ENCODE results near the gene HOXB8. TPM values are rescaled to one million over a fixed set of nuclear protein-coding genes. Genes with fewer than 3 reads are reported as not detected.

HOXB8 gene
- total RNA-seq, 4 donors from 2014 or later = 1.4 TPM; not detected in 3

DNA sequence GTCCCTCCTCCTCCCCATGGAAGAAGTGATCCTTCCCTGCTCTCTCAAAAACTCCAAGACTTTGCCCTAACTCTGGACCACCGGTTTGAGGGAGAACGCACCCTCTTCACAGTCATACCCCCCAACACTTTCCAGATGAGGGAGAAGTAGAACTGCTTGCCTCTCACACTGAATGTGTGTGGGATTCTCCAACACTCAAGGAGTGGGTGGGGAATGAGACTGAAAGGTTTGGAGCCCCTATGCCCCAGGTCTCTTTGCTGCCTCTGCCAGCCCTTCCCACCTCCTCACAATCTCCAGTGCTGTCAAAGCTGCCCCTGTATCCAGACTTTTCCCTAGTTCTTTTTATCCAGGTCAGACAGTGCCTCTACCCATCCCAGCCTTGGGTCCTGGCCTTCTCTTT is 48.4 kb downstream of the HOXB8 start:
- Histone ChIP-seq H3K27ac (no peak overlapping the region), H3K27me3 (peaks cover 33% of the 10 kb centered on the region), H3K4me3 (replicated peaks in 1 of 3) (no peak overlapping the region), H3K36me3 (no peaks in the 10 kb centered on the region), H3K9me3 (no peaks in the 10 kb centered on the region), H3K4me1 (peaks cover 4 to 9% of the 10 kb centered on the region in 2 donors)
- TF ChIP-seq POLR2A (IDR thresholded peaks at IDR 0.05) = no peak
- TF ChIP-seq, protein P1, sequence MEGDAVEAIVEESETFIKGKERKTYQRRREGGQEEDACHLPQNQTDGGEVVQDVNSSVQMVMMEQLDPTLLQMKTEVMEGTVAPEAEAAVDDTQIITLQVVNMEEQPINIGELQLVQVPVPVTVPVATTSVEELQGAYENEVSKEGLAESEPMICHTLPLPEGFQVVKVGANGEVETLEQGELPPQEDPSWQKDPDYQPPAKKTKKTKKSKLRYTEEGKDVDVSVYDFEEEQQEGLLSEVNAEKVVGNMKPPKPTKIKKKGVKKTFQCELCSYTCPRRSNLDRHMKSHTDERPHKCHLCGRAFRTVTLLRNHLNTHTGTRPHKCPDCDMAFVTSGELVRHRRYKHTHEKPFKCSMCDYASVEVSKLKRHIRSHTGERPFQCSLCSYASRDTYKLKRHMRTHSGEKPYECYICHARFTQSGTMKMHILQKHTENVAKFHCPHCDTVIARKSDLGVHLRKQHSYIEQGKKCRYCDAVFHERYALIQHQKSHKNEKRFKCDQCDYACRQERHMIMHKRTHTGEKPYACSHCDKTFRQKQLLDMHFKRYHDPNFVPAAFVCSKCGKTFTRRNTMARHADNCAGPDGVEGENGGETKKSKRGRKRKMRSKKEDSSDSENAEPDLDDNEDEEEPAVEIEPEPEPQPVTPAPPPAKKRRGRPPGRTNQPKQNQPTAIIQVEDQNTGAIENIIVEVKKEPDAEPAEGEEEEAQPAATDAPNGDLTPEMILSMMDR (IDR thresholded peaks at IDR 0.05) = no peak
- intact Hi-C loops (cut with DNase I) = no loop called here
- 24 to 31% methylated on average over 2 of the region's 2 CpGs for WGBS, 2 donors
- no peak for DNase-seq

DNA sequence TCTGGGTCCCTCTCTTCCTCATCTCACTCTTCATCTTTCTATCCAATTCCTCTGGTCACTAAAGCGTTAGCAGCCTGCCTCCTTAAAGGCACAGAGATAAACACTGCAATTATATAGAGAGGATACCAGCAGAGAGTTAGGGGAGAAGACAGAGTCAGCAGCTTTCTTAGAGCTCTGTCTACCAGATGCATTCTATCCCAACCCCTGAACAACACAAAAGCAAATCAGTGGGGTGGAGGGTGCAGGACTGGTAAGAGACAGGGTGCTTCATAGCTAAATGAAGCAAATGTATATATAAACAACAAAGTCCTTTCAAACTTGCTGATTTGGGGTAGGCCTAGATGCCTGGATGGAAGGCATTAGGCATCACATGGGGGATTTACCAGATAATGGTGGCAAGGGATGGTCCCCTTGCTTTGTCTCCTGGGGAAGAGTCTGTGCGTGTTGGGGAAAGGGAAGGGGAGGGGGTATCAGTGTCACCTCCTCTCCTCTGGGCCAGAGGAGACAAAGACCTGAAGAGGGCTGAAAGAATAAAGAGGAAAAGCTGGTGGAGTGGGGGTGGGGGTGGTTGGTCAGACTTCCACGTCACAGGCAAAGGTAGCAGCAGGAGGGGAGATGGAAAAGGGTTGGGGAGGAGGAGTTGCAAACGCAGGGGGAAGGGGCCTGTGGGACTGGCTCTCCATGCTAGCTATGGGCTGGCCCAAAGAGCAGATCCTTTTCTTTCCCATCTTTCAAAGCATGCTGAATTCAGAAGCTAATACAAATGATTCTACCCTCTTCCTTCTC is 49.0 kb downstream of the HOXB8 start:
- Histone ChIP-seq H3K4me3 (replicated peaks in 1 of 3) (no peak overlapping the region), H3K9me3 (no peaks in the 10 kb centered on the region), H3K27ac (no peak overlapping the region), H3K27me3 (peaks cover 33% of the 10 kb centered on the region), H3K4me1 (peaks cover 4 to 9% of the 10 kb centered on the region in 2 donors), H3K36me3 (no peaks in the 10 kb centered on the region)
- no peak for DNase-seq
- 25 to 30% methylated on average over 4 of the region's 4 CpGs for whole genome bisulfite sequencing, 2 donors
- TF ChIP-seq, protein P1 (IDR thresholded peaks at IDR 0.05) = no peak
- no peak for TF ChIP-seq POLR2A (IDR thresholded peaks at IDR 0.05)
- intact Hi-C loops (cut with DNase I) = no loop called here

DNA sequence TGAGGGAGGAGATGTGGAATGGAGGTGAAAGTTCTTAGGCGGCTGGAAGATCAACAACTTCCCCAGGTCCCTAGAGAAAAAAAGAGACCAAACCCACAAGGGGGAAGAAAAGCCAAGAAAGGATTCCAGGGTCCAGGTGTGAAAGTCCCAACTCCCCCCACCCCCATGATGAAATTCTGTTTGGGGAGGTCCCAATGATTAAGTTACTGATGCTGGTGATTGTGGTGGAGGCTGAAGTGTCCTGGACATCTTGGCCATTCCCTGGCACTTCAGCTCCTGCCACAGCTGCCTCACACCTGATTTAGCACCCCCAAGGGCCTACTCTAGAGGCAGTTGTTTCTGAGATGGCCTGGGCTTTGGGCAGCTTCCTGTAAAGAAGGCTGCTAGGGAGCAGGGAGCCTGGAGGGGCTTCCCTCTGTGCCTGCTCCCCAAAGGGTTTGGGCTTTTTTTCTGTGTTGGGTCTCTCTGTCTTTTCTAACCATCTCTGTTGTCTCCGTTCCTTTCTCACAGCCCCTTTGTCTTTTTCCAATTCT is 50.0 kb downstream of the HOXB8 start:
- Histone ChIP-seq H3K36me3 (no peaks in the 10 kb centered on the region), H3K4me1 (peaks cover 4 to 9% of the 10 kb centered on the region in 2 donors), H3K9me3 (no peaks in the 10 kb centered on the region), H3K27ac (peak overlapping the region in 1 of 3 donors; percentile 55), H3K4me3 (replicated peaks in 1 of 3) (no peak overlapping the region), H3K27me3 (peaks cover 24% of the 10 kb centered on the region)
- DNase-seq = no peak
- WGBS, 2 donors = 23 to 27% methylated on average over 2 of the region's 2 CpGs
- intact Hi-C loops (cut with DNase I) = no loop called here
- TF ChIP-seq POLR2A (IDR thresholded peaks at IDR 0.05) = no peak
- TF ChIP-seq, protein P1 (IDR thresholded peaks at IDR 0.05) = no peak

DNA sequence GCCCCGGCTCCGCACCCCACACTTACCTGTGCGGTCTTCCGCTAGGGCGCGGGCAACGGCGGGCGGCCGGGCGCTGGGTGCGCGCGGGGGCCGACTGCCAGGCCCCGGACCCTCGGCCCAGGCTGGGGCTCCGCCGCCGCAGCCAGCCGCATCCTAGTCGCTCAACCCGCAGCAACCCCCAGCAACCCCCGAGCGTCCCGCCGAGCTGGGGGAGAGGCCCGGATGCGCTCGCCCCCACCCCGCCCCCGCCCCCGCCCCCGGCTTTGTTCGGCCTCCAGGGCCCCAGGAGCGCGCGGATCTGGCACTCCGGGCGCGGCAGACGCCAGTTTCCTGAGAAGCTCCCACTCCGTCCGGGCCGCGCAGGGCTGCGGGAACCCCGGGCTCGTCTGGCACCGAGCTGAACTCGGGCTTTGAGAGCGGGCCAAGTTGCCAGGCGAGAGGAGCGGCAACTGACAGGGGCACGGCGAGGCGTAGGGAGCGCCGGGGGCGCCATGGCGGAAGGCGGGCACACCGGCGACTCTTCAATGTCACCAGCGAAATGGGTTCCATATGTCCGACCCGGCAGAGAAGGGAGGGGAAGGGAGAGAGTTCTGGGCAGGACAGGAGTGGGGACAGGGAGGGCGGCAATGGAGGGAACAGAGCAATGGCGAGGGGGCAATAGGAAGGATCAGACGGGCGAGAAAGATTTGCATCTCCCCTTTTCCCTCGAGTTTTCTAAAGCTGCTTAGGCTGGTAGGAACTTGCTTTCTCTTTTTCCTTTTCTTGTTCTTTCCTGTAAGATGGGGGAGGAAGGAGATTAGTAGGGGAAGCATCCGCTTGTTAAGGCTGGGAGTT is 50.7 kb downstream of the HOXB8 start:
- intact Hi-C loops (cut with DNase I) = no loop called here

More for the DNA sequence above, 50.7 kb downstream of the HOXB8 start:
- Histone ChIP-seq H3K27ac (peak overlapping the region in 2 of 3 donors; percentile 46 to 55), H3K4me1 (peaks cover 4 to 9% of the 10 kb centered on the region in 2 donors), H3K4me3 (replicated peaks in 1 of 3) (peak overlapping the region in 1 of 3 donors; percentile 23), H3K36me3 (no peaks in the 10 kb centered on the region), H3K27me3 (peaks cover 27% of the 10 kb centered on the region), H3K9me3 (no peaks in the 10 kb centered on the region)
- no peak for DNase-seq
- 5 to 13% methylated on average over 23 to 29 of the region's 73 CpGs for WGBS, 2 donors
- TF ChIP-seq, protein P1 (IDR thresholded peaks at IDR 0.05) = no peak
- TF ChIP-seq POLR2A (IDR thresholded peaks at IDR 0.05) = no peak
